Colonic mucosa (tissue), 4 donors: ENCODE measurements around the gene DEFB112. TPM values are rescaled to one million over a fixed set of nuclear protein-coding genes. Genes with fewer than 3 reads are reported as not detected.

ENCODE experiments used
- DNase-seq: peaks from one replicate; pipeline ENCODE4 v3.0.0-alpha.2; 2020
- H3K27ac ChIP-seq: fragments of 200-600 bp; one replicate; pipeline ENCODE4 v1.8.0; 2021
- H3K27me3 ChIP-seq: fragments of 200-600 bp; one replicate; pipeline ENCODE4 v1.8.0; 2021
- H3K36me3 ChIP-seq: fragments of 200-600 bp; one replicate; pipeline ENCODE4 v1.8.0; 2021
- H3K4me1 ChIP-seq: fragments of 200-600 bp; one replicate; pipeline ENCODE4 v1.8.0; 2021; ENCODE audit warnings: mild to moderate bottlenecking
- H3K4me3 ChIP-seq: fragments of 200-600 bp; one replicate; pipeline ENCODE4 v1.8.0; 2021
- H3K9ac ChIP-seq, 2 donors: one replicate each; pipeline ENCODE4 v1.7.0; 2013; ENCODE audit warnings: control low read depth in 2 of 2, low read depth in 2 of 2, low read length in 2 of 2
- H3K9me3 ChIP-seq: fragments of 200-600 bp; one replicate; pipeline ENCODE4 v1.8.0; 2021
- intact Hi-C: fragments of 100-400 bp; cut with DNase I; formaldehyde crosslinking; loops from one replicate; pipeline ENCODE4 v1.14.1; 2022
- total RNA-seq, 2 donors: library from RNA; stranded (reverse); fragmentation: NEBNext Ultra II Directional in 1 of 2; extraction: Animal tissue kit (Norgen Biotek cat#: 25700) in 1 of 2; gene quantifications; one replicate each; pipeline ENCODE4 v1.2.1, GENCODE V29; 2021
- TF ChIP-seq, protein P1 (sequence below): fragments of 200-600 bp; IDR thresholded peaks from one replicate; pipeline ENCODE4 v1.8.0; 2022; ENCODE audit warnings: antibody characterized with exemption, mild to moderate bottlenecking
- donor health status: healthy.
- donor health status: DM: no; HTN: no; CAD: no.
- donor health status: DM: no; HTN: no; CAD: no.

Gene DEFB112
- total RNA-seq, 2 donors from 2014 or later, result not detected

DNA sequence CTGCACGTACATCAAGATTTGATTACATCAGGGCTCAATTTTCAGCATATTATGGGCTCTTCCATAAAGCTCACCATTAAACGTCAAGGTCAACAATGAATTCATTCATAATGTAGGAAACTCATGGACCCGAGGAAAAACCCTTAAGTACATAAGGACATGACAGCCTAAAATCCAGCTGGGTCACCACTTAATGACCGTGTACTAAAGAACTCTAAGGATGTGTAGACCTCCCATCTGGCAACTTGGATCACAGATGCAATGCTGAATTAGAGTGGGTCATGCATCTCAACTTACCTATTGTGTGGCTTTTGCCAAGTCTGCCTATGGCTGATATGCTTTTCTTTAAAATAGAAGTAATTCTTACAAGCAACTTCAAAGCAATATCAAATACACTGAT is 26.7 kb upstream of the DEFB112 start:
- H3K9ac ChIP-seq, result no peak overlapping the region
- intact Hi-C loops, result no loop called here
- no peaks in the 10 kb centered on the region for H3K36me3 ChIP-seq
- no peaks in the 10 kb centered on the region for H3K9me3 ChIP-seq
- TF ChIP-seq, protein P1, sequence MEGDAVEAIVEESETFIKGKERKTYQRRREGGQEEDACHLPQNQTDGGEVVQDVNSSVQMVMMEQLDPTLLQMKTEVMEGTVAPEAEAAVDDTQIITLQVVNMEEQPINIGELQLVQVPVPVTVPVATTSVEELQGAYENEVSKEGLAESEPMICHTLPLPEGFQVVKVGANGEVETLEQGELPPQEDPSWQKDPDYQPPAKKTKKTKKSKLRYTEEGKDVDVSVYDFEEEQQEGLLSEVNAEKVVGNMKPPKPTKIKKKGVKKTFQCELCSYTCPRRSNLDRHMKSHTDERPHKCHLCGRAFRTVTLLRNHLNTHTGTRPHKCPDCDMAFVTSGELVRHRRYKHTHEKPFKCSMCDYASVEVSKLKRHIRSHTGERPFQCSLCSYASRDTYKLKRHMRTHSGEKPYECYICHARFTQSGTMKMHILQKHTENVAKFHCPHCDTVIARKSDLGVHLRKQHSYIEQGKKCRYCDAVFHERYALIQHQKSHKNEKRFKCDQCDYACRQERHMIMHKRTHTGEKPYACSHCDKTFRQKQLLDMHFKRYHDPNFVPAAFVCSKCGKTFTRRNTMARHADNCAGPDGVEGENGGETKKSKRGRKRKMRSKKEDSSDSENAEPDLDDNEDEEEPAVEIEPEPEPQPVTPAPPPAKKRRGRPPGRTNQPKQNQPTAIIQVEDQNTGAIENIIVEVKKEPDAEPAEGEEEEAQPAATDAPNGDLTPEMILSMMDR, result no peak
- H3K27ac ChIP-seq, result no peak overlapping the region
- no peaks in the 10 kb centered on the region for H3K27me3 ChIP-seq
- H3K4me3 ChIP-seq, result no peak overlapping the region
- DNase-seq, result no peak
- no peaks in the 10 kb centered on the region for H3K4me1 ChIP-seq

DNA sequence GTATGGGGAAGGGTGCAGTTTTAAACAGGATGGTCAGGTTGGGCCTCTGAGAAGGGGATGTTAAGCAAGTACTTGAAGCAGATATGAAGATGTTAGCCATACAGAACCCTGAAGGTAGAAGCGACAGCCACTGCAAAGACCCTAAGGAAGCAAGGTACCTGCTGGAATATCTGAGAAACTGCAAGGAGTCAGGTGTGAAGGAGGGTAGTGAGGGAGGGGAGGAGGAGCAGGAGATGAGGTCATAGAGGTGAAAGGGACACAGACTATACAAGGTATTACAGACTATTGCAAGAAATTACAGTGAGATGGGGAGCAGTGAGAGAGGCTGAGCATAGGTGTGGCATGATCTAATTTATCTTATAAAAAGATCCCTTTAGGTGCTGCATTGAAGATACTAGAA is 22.2 kb upstream of the DEFB112 start:
- TF ChIP-seq, protein P1, result no peak
- intact Hi-C loops, result no loop called here

DNA sequence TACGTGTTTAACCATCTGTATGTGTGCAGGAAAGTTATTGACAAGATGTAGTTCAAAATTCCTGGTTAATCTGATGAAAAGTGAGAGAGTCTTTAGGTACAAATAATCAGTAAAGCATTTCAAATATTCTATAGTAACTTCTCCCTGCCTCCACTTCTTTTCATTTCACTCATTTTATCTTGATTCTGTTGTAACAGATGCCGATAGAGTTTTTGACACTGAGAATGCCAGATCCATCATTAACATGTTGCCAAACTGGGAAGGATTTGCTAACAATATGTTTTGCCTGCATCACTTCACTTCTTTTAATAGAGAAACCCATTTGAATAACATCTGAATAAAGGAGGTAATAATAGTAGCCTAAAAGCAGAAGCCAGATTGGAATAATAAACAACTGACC is 20.4 kb upstream of the DEFB112 start:
- H3K36me3 ChIP-seq, result no peaks in the 10 kb centered on the region
- no peak overlapping the region for H3K27ac ChIP-seq
- no peak overlapping the region for H3K4me3 ChIP-seq

More for the DNA sequence above, 22.2 kb upstream of the DEFB112 start:
- H3K9me3 ChIP-seq, result no peaks in the 10 kb centered on the region
- H3K9ac ChIP-seq, result no peak overlapping the region
- DNase-seq, result no peak
- H3K4me3 ChIP-seq, result no peak overlapping the region
- H3K4me1 ChIP-seq, result no peaks in the 10 kb centered on the region
- no peaks in the 10 kb centered on the region for H3K36me3 ChIP-seq
- no peak overlapping the region for H3K27ac ChIP-seq
- no peaks in the 10 kb centered on the region for H3K27me3 ChIP-seq

DNA sequence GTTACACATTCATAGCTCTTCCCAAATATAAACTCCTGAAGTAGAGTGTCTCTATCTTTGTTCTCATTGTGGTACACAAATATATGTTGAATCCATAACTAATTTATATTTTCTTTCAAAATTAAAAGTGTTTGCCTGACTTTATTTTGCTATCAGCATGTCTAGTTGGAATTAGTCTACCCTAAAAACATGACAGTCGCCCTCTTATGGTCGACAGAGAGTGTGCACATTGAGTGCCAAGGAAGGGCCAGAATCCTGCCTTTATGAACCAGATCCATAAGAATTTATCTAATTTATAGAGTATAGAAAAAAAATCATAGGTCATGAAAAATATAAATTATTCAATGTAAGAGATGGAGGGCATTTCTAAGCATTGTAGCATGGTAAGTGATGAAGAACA is 12.3 kb upstream of the DEFB112 start:
- H3K9ac ChIP-seq, result no peak overlapping the region
- no peak overlapping the region for H3K27ac ChIP-seq
- H3K36me3 ChIP-seq, result no peaks in the 10 kb centered on the region
- H3K4me3 ChIP-seq, result no peak overlapping the region
- TF ChIP-seq, protein P1, result no peak
- DNase-seq, result no peak
- intact Hi-C loops, result no loop called here
- H3K27me3 ChIP-seq, result no peaks in the 10 kb centered on the region
- H3K4me1 ChIP-seq, result no peaks in the 10 kb centered on the region
- H3K9me3 ChIP-seq, result no peaks in the 10 kb centered on the region

More for the DNA sequence above, 20.4 kb upstream of the DEFB112 start:
- Histone ChIP-seq H3K9me3 (no peaks in the 10 kb centered on the region), H3K4me1 (no peaks in the 10 kb centered on the region), H3K27me3 (no peaks in the 10 kb centered on the region), H3K9ac (no peak overlapping the region)
- TF ChIP-seq, protein P1, result no peak
- intact Hi-C loops, result no loop called here
- no peak for DNase-seq

DNA sequence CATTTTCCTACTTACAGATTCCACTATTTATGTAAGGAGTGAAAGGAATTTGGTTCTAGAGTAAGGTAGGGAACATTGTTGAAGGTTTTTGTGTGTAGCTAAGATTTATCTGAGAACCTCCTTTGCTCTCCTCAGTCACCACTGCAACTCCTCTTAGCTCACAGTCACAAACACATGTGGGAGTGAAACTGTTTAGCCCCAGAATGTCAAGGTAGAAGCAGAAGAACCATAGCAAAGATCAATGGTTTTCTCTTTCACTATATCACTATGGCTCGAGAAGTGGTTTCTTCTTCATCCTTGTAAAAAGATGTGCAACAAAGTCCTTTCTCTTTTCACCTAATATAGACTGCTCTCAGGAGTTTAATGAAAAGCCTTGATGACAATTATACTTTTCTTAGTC is 6.5 kb upstream of the DEFB112 start:
- intact Hi-C loops, result no loop called here
- Histone ChIP-seq H3K4me3 (no peak overlapping the region), H3K27me3 (no peaks in the 10 kb centered on the region), H3K9ac (no peak overlapping the region), H3K9me3 (no peaks in the 10 kb centered on the region), H3K27ac (no peak overlapping the region), H3K36me3 (no peaks in the 10 kb centered on the region), H3K4me1 (no peaks in the 10 kb centered on the region)
- DNase-seq, result no peak
- TF ChIP-seq, protein P1, result no peak

DNA sequence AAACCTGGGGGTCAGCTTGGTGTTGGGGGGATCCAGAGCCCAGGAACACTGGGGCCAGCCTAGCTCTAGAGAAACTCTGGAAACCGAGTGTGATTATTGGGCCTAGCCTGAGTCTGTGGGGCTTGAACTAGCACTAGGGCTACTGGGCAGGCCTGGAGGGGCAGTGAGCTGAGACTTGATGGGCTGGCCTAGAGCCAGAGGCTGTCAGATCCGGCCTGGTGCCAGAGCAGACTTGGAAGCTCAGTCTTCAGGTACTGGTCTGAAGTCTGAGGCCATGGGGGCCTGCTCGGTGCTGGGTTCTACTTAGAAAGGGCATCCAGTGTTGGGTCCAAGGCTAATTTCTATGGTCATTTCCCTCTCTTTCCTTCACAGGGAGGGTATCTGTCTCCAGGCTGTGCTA is 2.7 kb downstream of the DEFB112 start:
- no peaks in the 10 kb centered on the region for H3K36me3 ChIP-seq
- no peaks in the 10 kb centered on the region for H3K4me1 ChIP-seq
- DNase-seq, result no peak
- H3K9ac ChIP-seq, result no peak overlapping the region
- no peaks in the 10 kb centered on the region for H3K27me3 ChIP-seq
- TF ChIP-seq, protein P1, result no peak
- H3K27ac ChIP-seq, result no peak overlapping the region
- H3K4me3 ChIP-seq, result no peak overlapping the region
- intact Hi-C loops, result no loop called here
- no peaks in the 10 kb centered on the region for H3K9me3 ChIP-seq
